IMR-90 (cell line): ENCODE data around the gene LILRB1.

Experiments
- BHLHE40 ChIP-seq: fragments of 150-350 bp; IDR thresholded peaks from 2 replicates; pipeline ENCODE4 v1.6.1; 2016; ENCODE audit warnings: mild to moderate bottlenecking, low read depth, low read length
- CEBPB ChIP-seq: IDR thresholded peaks from 2 replicates; pipeline ENCODE4 v1.6.1; 2012; ENCODE audit warnings: low read depth, low read length, improper control_type of control experiment
- FOS ChIP-seq: fragments of 150-350 bp; IDR thresholded peaks from 2 replicates; pipeline ENCODE4 v1.6.1; 2016; ENCODE audit warnings: low read depth, low read length
- MAFK ChIP-seq: IDR thresholded peaks from 2 replicates; pipeline ENCODE4 v1.6.1; 2012; ENCODE audit warnings: low read depth, low read length, improper control_type of control experiment
- MAZ ChIP-seq: IDR thresholded peaks from 2 replicates; pipeline ENCODE4 v1.6.1; 2012; ENCODE audit warnings: low read depth, mild to moderate bottlenecking, low read length, improper control_type of control experiment, moderate library complexity, borderline replicate concordance
- POLR2A ChIP-seq: IDR thresholded peaks from 2 replicates; pipeline ENCODE4 v1.6.1; 2012; ENCODE audit warnings: mild to moderate bottlenecking, low read depth, low read length
- RAD21 ChIP-seq: IDR thresholded peaks from 2 replicates; pipeline ENCODE4 v1.6.1; 2012; ENCODE audit warnings: low read length, improper control_type of control experiment
- RCOR1 ChIP-seq: IDR thresholded peaks from 2 replicates; pipeline ENCODE4 v1.6.1; 2012; ENCODE audit warnings: mild to moderate bottlenecking, low read length, improper control_type of control experiment; ENCODE audit not compliant: insufficient replicate concordance
- RFX5 ChIP-seq: IDR thresholded peaks from 2 replicates; pipeline ENCODE4 v1.8.0; 2012; ENCODE audit warnings: low read depth, mild to moderate bottlenecking, low read length, moderate library complexity
- SMC3 ChIP-seq: fragments of 150-350 bp; IDR thresholded peaks from 2 replicates; pipeline ENCODE4 v1.6.1; 2016; ENCODE audit warnings: low read depth, mild to moderate bottlenecking, antibody characterized with exemption, low read length, moderate library complexity
- TF ChIP-seq, protein P1 (sequence below): conservative IDR thresholded peaks from 2 replicates; pipeline ENCODE4 v1.5.1; 2012; ENCODE audit warnings: mild to moderate bottlenecking, low read depth, low read length, improper control_type of control experiment
- TF ChIP-seq, protein P2 (sequence below): fragments of 150-350 bp; IDR thresholded peaks from 2 replicates; pipeline ENCODE4 v1.6.1; 2017; ENCODE audit warnings: mild to moderate bottlenecking, antibody characterized with exemption, low read length, low read depth

- TF ChIP-seq, protein P1, sequence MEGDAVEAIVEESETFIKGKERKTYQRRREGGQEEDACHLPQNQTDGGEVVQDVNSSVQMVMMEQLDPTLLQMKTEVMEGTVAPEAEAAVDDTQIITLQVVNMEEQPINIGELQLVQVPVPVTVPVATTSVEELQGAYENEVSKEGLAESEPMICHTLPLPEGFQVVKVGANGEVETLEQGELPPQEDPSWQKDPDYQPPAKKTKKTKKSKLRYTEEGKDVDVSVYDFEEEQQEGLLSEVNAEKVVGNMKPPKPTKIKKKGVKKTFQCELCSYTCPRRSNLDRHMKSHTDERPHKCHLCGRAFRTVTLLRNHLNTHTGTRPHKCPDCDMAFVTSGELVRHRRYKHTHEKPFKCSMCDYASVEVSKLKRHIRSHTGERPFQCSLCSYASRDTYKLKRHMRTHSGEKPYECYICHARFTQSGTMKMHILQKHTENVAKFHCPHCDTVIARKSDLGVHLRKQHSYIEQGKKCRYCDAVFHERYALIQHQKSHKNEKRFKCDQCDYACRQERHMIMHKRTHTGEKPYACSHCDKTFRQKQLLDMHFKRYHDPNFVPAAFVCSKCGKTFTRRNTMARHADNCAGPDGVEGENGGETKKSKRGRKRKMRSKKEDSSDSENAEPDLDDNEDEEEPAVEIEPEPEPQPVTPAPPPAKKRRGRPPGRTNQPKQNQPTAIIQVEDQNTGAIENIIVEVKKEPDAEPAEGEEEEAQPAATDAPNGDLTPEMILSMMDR = no peak
- no peak for TF ChIP-seq MAFK
- TF ChIP-seq RAD21 = no peak
- no peak for TF ChIP-seq RCOR1
- TF ChIP-seq BHLHE40 = no peak
- TF ChIP-seq CEBPB = no peak
- TF ChIP-seq POLR2A = no peak
- TF ChIP-seq, protein P2, sequence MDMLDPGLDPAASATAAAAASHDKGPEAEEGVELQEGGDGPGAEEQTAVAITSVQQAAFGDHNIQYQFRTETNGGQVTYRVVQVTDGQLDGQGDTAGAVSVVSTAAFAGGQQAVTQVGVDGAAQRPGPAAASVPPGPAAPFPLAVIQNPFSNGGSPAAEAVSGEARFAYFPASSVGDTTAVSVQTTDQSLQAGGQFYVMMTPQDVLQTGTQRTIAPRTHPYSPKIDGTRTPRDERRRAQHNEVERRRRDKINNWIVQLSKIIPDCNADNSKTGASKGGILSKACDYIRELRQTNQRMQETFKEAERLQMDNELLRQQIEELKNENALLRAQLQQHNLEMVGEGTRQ = no peak
- TF ChIP-seq SMC3 = no peak
- no peak for TF ChIP-seq FOS
- TF ChIP-seq MAZ = no peak
- no peak for TF ChIP-seq RFX5
Observed at GRCh38 chr19:54660306-54660705, 30.0 kb downstream of the LILRB1 start.
